GM12873 (cell line): ENCODE results near the gene F5.

ENCODE experiments used
- TF ChIP-seq, protein P1 (sequence below): IDR thresholded peaks from 2 replicates; pipeline ENCODE4 v1.5.1; 2012; ENCODE audit warnings: low read depth, mild to moderate bottlenecking, moderate library complexity, low read length, control low read depth; ENCODE audit not compliant: insufficient read depth; ENCODE audit errors: missing control alignments

Gene F5

GRCh38 chr1:169499807-169500206, 86.5 kb downstream of the F5 start:
- TF ChIP-seq, protein P1, sequence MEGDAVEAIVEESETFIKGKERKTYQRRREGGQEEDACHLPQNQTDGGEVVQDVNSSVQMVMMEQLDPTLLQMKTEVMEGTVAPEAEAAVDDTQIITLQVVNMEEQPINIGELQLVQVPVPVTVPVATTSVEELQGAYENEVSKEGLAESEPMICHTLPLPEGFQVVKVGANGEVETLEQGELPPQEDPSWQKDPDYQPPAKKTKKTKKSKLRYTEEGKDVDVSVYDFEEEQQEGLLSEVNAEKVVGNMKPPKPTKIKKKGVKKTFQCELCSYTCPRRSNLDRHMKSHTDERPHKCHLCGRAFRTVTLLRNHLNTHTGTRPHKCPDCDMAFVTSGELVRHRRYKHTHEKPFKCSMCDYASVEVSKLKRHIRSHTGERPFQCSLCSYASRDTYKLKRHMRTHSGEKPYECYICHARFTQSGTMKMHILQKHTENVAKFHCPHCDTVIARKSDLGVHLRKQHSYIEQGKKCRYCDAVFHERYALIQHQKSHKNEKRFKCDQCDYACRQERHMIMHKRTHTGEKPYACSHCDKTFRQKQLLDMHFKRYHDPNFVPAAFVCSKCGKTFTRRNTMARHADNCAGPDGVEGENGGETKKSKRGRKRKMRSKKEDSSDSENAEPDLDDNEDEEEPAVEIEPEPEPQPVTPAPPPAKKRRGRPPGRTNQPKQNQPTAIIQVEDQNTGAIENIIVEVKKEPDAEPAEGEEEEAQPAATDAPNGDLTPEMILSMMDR, result no peak

DNA sequence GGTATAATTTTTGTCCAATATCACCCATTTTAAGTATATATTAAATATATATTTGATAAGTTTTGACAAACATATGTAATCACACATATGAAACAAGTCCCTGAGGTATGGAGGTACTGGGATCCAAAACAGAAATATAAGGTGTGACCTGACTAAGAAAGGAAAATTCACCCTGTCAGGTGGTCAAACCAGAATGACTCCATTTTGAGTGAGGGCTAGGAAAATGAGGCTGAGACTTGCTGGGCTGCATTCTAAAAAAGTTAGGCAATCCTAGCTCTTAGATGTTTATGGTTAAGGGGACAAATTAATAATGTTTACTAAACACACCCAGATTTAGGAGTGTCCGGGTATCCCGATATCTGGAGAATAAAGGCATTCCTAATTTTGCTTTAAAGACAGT, 89.0 kb downstream of the F5 start:
- TF ChIP-seq, protein P1, result no peak

GRCh38 chr1:169495916-169496315, 90.4 kb downstream of the F5 start:
- TF ChIP-seq, protein P1, result no peak

GRCh38 chr1:169495046-169495775, 91.1 kb downstream of the F5 start:
- TF ChIP-seq, protein P1, result no peak

DNA sequence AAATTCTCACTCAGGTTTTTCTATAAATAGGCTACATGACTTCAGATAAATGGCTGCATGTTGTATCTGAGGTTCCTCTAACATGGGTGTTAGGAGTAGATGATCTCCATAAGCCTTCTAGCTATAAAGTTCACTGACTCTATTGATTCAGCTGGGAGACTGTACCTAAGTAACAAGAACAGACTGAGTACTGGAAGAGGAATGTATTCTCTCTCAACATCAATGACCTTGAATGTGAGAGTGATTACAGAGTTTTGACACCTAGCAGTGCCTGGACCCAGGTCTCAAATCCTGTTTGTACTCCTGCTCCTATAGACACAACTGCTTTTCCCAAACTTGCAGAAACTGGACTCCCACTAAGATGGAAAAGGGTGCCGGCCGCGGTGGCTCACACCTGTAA, 91.9 kb downstream of the F5 start:
- TF ChIP-seq, protein P1, result no peak

GRCh38 chr1:169493251-169493650, 93.0 kb downstream of the F5 start:
- TF ChIP-seq, protein P1, result no peak

GRCh38 chr1:169491845-169492281, 94.4 kb downstream of the F5 start:
- TF ChIP-seq, protein P1, result no peak

DNA sequence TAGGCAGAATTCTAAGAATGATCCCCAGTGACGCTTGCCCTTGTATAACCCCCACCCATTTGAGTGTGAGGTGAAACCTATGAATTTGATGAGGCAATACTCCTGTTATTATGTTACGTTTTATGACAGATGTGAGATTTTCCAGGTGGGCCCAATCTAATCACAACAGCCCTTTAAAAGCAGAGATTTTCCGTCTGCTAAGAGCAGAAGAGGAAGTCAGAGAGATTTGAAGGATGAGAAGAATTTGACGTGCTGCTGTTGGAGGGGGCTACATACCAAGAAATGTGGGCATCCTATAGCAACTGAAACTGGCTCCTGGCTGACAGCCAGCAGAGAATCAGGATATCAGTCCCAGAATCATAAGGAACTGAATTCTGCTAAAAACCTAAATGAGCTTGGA, 98.1 kb downstream of the F5 start:
- TF ChIP-seq, protein P1, result no peak
